Hepatocyte (in vitro differentiated cells): Measurements from ENCODE around the gene ST6GALNAC2.

Experiments
- CTCF ChIP-seq: fragments of 200-600 bp; sonication (generic); IDR thresholded peaks from 2 replicates; pipeline ENCODE4 v1.5.1; 2016; ENCODE audit warnings: antibody characterized with exemption, mild to moderate bottlenecking; ENCODE audit not compliant: poor library complexity
- EZH2phosphoT487 ChIP-seq: fragments of 200-600 bp; sonication (generic); IDR thresholded peaks from one replicate; pipeline ENCODE4 v1.6.1; 2018; ENCODE audit warnings: antibody characterized with exemption, mild to moderate bottlenecking, low read depth, moderate library complexity; ENCODE audit not compliant: unreplicated experiment, severe bottlenecking

GRCh38 chr17:76585033-76585648 is 519 bp downstream of the ST6GALNAC2 start:
- TF ChIP-seq CTCF (no peak), EZH2phosphoT487 (peak; percentile 77)
